Hepatocyte (in vitro differentiated cells): ENCODE results near the gene DOC2B.

Experiments
- EZH2 ChIP-seq: fragments of 200-600 bp; sonication (generic); IDR thresholded peaks from 2 replicates; pipeline ENCODE4 v1.6.1; 2016; ENCODE audit warnings: antibody characterized with exemption, mild to moderate bottlenecking, borderline replicate concordance
- EZH2phosphoT487 ChIP-seq: fragments of 200-600 bp; sonication (generic); IDR thresholded peaks from one replicate; pipeline ENCODE4 v1.6.1; 2018; ENCODE audit warnings: antibody characterized with exemption, mild to moderate bottlenecking, low read depth, moderate library complexity; ENCODE audit not compliant: unreplicated experiment, severe bottlenecking
- TF ChIP-seq, protein P1 (sequence below): fragments of 200-600 bp; sonication (generic); IDR thresholded peaks from 2 replicates; pipeline ENCODE4 v1.5.1; 2016; ENCODE audit warnings: antibody characterized with exemption, mild to moderate bottlenecking; ENCODE audit not compliant: poor library complexity

DNA sequence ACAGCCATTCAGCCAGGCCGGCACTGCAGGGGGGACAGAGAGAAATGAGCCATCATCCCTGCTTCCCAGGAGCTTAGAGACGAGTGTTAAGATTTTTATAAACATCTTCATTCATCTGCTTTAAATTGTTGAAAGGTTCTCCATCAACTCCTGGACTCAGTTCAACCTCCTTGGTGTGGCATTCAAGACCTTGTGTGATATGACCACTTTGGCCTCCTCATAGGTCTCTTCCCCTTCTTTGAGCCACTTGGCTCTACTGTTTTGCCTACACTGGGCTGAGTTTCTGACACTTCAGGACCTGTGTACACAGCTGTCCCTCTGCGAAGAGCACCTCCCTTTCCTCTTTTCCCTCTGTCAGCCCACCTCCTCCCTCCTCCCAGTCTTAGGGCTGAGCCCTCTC, 4.3 kb downstream of the DOC2B start:
- TF ChIP-seq, protein P1, sequence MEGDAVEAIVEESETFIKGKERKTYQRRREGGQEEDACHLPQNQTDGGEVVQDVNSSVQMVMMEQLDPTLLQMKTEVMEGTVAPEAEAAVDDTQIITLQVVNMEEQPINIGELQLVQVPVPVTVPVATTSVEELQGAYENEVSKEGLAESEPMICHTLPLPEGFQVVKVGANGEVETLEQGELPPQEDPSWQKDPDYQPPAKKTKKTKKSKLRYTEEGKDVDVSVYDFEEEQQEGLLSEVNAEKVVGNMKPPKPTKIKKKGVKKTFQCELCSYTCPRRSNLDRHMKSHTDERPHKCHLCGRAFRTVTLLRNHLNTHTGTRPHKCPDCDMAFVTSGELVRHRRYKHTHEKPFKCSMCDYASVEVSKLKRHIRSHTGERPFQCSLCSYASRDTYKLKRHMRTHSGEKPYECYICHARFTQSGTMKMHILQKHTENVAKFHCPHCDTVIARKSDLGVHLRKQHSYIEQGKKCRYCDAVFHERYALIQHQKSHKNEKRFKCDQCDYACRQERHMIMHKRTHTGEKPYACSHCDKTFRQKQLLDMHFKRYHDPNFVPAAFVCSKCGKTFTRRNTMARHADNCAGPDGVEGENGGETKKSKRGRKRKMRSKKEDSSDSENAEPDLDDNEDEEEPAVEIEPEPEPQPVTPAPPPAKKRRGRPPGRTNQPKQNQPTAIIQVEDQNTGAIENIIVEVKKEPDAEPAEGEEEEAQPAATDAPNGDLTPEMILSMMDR: no peak
- TF ChIP-seq EZH2: no peak
- TF ChIP-seq EZH2phosphoT487: no peak
